HG03139 (cell line): ENCODE data around the gene GUK1.

Source experiments
- ATAC-seq: cut with Tn5 transposase; IDR thresholded peaks from one replicate; pipeline ENCODE4 v1.9.1; 2021; ENCODE audit not compliant: unreplicated experiment

The GUK1 gene

DNA sequence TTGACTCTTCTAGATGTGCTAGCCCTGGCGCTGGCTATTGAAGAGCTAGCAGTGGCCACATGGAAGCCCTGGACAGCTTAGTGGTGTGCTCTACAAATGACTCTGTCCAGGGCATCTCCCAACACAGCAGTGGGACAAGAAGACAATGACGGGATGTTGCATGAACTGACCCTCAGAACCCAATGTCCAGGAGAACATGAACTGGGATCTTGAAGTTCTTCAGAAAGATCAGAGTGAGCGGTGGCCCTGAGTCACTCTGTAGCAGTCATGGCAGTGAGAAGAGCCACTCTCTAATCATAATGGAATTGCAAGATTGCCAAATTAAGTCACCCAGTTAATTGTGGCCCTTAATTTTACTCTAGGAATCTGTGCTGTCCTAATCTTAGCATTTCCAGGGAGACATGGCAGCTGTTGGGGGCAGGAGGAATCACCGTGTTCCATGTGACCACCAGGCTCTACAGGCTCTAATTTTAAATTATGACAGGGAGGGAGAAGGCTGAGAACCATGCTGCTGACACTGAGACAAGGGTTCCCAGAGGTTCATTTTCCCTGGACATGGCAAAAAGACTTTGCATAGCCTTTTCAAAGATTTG lies 57.6 kb downstream of the GUK1 start:
- no peak for ATAC-seq
